ENCODE measurements around the gene BCOR. TPM values are rescaled to one million over a fixed set of nuclear protein-coding genes. Genes with fewer than 3 reads are reported as not detected.

BCOR gene
- total RNA-seq, 4 donors from 2014 or later = 30.9 to 67.4 (median 42.4) TPM

DNA sequence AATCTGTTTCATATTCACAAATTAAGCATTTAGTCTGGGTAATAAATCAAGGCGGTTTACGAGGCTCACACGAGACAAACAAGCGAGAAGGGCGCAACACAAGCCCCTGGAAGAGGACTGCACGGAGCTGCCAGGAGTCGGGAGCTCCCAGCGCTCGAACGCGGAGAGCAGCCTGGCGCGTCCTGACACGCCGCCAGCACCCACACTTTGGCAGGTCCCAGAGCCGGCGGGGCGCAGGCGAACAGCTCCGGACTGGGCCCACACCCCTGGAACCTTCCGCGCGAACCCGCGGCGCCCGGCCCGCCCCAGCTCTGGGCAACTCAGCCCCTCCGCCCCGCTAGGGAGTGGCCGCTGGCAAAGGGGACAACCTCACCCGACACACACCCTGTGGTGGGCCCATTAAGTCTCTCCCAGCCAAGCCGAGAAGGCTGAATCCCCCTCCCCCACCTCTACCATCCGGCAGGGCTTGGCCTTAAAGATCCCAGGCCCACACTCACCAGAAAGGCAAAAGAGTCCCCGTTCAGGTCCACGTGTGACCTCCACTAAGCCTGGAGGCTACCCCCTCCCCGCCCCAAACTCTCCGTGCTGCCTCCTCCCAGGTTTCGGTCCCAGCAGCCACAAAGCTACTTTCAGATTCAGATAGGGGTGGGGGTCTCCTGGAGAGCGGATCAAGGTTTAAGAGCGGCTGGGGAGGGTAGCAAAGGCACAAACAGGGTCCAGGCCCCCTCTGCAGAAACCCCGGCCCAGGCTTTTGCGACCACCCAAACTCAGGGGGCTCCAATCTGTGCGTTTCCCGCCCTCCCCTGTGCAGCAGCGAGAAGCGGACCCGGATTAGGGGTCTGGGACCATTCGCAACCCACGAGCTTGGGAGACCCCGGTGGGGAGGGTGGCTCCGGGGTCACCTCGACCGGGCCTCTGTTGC lies 47.5 kb upstream of the BCOR start:
- H3K36me3 ChIP-seq = no peaks in the 10 kb centered on the region
- H3K27ac ChIP-seq = peak overlapping the region in 1 of 3 donors; percentile 36
- H3K4me1 ChIP-seq = peaks cover 17 to 29% of the 10 kb centered on the region in 2 donors
- H3K27me3 ChIP-seq = peaks cover 7% of the 10 kb centered on the region
- intact Hi-C loops (cut with DNase I) = loop anchor here (5.0 kb wide), 1 partner anchor 48 kb away; the partner anchor contains the start of gene BCOR
- H3K4me3 ChIP-seq (replicated peaks in 1 of 3) = peak overlapping the region in 1 of 3 donors; percentile 41
- DNase-seq = peak; percentile 51 to 53
- TF ChIP-seq, protein P1, sequence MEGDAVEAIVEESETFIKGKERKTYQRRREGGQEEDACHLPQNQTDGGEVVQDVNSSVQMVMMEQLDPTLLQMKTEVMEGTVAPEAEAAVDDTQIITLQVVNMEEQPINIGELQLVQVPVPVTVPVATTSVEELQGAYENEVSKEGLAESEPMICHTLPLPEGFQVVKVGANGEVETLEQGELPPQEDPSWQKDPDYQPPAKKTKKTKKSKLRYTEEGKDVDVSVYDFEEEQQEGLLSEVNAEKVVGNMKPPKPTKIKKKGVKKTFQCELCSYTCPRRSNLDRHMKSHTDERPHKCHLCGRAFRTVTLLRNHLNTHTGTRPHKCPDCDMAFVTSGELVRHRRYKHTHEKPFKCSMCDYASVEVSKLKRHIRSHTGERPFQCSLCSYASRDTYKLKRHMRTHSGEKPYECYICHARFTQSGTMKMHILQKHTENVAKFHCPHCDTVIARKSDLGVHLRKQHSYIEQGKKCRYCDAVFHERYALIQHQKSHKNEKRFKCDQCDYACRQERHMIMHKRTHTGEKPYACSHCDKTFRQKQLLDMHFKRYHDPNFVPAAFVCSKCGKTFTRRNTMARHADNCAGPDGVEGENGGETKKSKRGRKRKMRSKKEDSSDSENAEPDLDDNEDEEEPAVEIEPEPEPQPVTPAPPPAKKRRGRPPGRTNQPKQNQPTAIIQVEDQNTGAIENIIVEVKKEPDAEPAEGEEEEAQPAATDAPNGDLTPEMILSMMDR (IDR thresholded peaks at IDR 0.05) = no peak
- TF ChIP-seq POLR2A (IDR thresholded peaks at IDR 0.05) = peak in 1 of 2 donors; percentile 13
- WGBS, 2 donors = 33 to 42% methylated on average over 5 to 7 of the region's 54 CpGs
- H3K9me3 ChIP-seq = no peaks in the 10 kb centered on the region

DNA sequence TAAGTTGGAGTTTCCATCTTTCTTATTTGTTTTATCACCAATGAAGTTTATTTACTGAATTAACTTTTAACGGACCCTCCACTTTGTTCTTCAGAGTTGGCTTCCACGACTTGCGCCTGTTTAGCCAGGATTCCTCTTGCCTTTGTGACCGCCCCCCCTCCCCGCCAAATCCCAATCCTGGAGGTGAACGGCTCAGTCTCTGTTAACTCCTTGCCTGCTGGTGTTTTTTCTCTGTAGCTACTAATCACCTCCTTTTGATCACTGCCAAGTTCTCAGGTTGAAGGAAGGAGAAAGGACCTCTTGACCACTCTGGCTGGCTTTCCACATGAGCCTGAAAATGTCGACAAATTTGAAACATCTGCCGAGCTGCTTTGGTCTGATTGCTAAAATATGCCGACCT lies 46.8 kb upstream of the BCOR start:
- TF ChIP-seq, protein P1 (IDR thresholded peaks at IDR 0.05) = no peak
- no peak for TF ChIP-seq POLR2A (IDR thresholded peaks at IDR 0.05)
- Histone ChIP-seq H3K27me3 (peaks cover 7% of the 10 kb centered on the region), H3K4me1 (peaks cover 17 to 29% of the 10 kb centered on the region in 2 donors), H3K9me3 (no peaks in the 10 kb centered on the region), H3K27ac (no peak overlapping the region), H3K36me3 (no peaks in the 10 kb centered on the region), H3K4me3 (replicated peaks in 1 of 3) (no peak overlapping the region)
- DNase-seq = no peak
- intact Hi-C loops (cut with DNase I) = no loop called here
- whole genome bisulfite sequencing, 2 donors = 46 to 50% methylated on average over 9 of the region's 9 CpGs

DNA sequence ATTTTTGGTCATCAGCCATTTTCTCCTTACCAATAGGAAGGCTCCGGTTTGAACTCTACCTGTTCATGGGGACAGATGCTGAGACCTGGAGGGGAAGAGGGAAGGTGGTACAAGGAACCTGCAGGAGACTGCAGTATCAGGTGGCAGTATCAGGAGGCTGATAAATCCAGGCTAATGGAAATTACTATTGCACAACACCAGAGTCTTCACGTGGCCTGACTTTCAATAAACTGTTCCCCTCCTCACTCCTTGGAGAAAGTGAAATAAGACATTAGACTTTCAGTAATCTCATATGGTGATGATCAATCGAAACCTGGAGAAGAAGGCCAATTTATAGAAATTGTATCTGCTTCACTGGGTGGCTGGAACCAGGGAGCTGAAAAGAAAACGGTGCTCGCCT lies 46.2 kb upstream of the BCOR start:
- Histone ChIP-seq H3K36me3 (no peaks in the 10 kb centered on the region), H3K4me3 (replicated peaks in 1 of 3) (no peak overlapping the region), H3K4me1 (peaks cover 17 to 29% of the 10 kb centered on the region in 2 donors), H3K9me3 (no peaks in the 10 kb centered on the region), H3K27me3 (peaks cover 7% of the 10 kb centered on the region), H3K27ac (no peak overlapping the region)
- no peak for DNase-seq
- TF ChIP-seq, protein P1 (IDR thresholded peaks at IDR 0.05) = no peak
- no peak for TF ChIP-seq POLR2A (IDR thresholded peaks at IDR 0.05)
- intact Hi-C loops (cut with DNase I) = no loop called here
- WGBS, 2 donors = 85 to 89% methylated on average over 4 to 5 of the region's 5 CpGs

DNA sequence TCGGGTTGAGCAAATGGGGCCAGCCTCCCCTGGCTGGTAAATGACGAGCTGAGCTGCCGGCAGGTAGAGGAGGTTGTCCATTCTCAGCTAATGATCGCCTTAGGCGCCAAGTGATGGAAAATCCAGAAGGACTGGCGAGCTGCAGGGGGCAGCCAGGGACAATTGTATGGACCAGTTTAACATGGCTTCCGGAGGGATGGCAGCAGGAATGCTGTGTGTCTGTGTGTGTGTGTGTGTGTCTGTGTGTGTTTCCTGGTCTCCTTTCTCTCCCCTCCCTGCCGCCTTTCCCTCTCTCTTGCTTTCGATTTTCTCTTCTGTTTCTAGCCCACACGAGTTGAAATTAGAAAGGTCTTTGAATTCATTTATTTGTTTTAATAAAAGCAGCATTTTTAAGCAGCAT lies 45.2 kb upstream of the BCOR start:
- no peak overlapping the region for H3K4me3 ChIP-seq (replicated peaks in 1 of 3)
- no peaks in the 10 kb centered on the region for H3K36me3 ChIP-seq
- peak overlapping the region in 1 of 3 donors; percentile 66 for H3K27ac ChIP-seq
- H3K4me1 ChIP-seq = peaks cover 17 to 29% of the 10 kb centered on the region in 2 donors
- H3K27me3 ChIP-seq = peaks cover 7% of the 10 kb centered on the region
- DNase-seq = no peak
- TF ChIP-seq, protein P1 (IDR thresholded peaks at IDR 0.05) = no peak
- TF ChIP-seq POLR2A (IDR thresholded peaks at IDR 0.05) = no peak
- intact Hi-C loops (cut with DNase I) = no loop called here
- 95 to 99% methylated on average over 10 of the region's 10 CpGs for WGBS, 2 donors
- no peaks in the 10 kb centered on the region for H3K9me3 ChIP-seq

DNA sequence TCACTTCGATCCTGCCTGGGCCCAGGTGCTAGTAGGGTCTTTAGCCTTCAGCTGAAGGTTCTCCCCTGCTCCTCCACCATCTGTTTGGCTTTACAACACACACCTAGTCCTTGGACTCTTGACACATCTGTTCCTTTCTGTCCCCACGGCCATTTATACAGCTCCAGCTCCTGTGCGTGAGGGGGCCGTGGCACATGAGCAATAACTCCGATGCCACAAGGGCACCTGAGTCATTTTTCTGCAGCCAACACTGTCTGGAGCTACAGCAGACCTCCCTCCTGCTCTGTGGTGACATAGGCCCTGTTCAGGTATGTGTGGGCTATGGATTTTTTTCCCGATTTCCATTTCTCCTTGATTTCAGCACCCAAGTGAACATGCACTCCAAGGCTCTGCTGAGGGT lies 44.7 kb upstream of the BCOR start:
- Histone ChIP-seq H3K4me1 (peaks cover 17 to 29% of the 10 kb centered on the region in 2 donors), H3K4me3 (replicated peaks in 1 of 3) (no peak overlapping the region), H3K27ac (peak overlapping the region in 2 of 3 donors; percentile 65 to 66), H3K27me3 (peaks cover 7% of the 10 kb centered on the region), H3K36me3 (no peaks in the 10 kb centered on the region), H3K9me3 (no peaks in the 10 kb centered on the region)
- intact Hi-C loops (cut with DNase I) = no loop called here
- WGBS, 2 donors = 87 to 89% methylated on average over 3 to 6 of the region's 6 CpGs
- no peak for TF ChIP-seq POLR2A (IDR thresholded peaks at IDR 0.05)
- TF ChIP-seq, protein P1 (IDR thresholded peaks at IDR 0.05) = no peak
- no peak for DNase-seq
